Stimulated activated CD4-positive, alpha-beta T cell treated with anti-CD3 and anti-CD28 coated beads, Interleukin-1b, Interleukin-23, amount 100 ng/mL, for 4 hours (primary cell): ENCODE data around the gene IRGQ.
A peak's percentile ranks its signal among the peaks of the same experiment; 100 is the strongest.

Source experiments
- DNase-seq, 2 donors: peaks; one replicate each; pipeline ENCODE4 v3.0.0-alpha.2; 2020; ENCODE audit warnings: low read depth in 2 of 2

The IRGQ gene

GRCh38 chr19:43545276-43545675 is 50.7 kb downstream of the IRGQ start:
- no peak for DNase-seq

- DNase-seq, result no peak
These were observed 51.9 kb downstream of the IRGQ start for GRCh38 chr19:43544077-43544476.

- no peak for DNase-seq
These were observed 53.8 kb downstream of the IRGQ start for GRCh38 chr19:43541920-43542650.

GRCh38 chr19:43540381-43540780 is 55.6 kb downstream of the IRGQ start:
- DNase-seq, result no peak

- DNase-seq, result no peak
These were observed 57.0 kb downstream of the IRGQ start for GRCh38 chr19:43538922-43539321.

- DNase-seq, result peak in 1 of 2 donors; percentile 28
These were observed 60.8 kb downstream of the IRGQ start for GRCh38 chr19:43534816-43535761.
